ENCODE measurements around the gene WWOX.

Gene WWOX

GRCh38 chr16:78782572-78782971, 683.1 kb downstream of the WWOX start:
- no peak for DNase-seq

DNA sequence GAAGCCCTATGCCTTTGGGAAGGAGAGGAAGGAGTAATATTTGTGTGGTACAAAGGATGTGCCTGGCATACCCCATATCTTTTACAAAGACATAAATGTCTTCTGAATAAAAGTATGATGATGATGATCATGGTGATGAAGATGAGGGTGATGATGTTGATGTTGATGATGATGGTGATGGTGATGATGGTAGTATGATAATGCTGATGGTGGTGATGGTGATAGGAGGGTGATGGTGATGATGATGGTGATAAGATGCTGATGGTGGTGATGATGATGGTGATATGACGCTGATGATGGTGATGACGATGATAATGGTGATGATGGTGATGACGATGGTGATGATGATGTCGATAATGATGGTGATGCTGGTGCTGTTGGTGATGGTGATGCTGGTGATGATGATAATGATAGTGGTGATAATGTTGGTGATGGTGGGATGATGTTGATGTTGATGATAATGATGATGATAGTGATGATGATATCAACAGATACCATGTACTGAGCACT, 684.2 kb downstream of the WWOX start:
- no peak for DNase-seq

GRCh38 chr16:78784771-78785170, 685.3 kb downstream of the WWOX start:
- DNase-seq = no peak

- no peak for DNase-seq
These were observed 685.8 kb downstream of the WWOX start for GRCh38 chr16:78785218-78785617.

DNA sequence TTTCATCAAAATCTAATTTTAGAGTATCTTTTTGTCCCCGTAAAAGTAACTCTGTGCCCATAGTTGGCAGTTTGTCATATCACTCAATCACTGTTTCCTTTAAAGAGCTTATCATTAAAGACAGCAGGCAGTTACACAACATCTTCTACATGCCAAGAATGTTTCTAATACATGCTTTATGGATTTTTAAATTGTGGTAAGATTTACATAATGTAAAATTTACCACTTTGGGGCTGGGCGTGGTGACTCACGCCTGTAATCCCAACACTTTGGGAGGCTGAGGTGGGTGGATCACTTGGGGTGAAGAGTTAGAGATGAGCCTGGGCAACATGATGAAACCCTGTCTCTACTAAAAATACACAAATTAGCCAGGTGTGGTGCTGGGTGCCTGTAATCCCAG, 687.2 kb downstream of the WWOX start:
- DNase-seq = no peak

DNA sequence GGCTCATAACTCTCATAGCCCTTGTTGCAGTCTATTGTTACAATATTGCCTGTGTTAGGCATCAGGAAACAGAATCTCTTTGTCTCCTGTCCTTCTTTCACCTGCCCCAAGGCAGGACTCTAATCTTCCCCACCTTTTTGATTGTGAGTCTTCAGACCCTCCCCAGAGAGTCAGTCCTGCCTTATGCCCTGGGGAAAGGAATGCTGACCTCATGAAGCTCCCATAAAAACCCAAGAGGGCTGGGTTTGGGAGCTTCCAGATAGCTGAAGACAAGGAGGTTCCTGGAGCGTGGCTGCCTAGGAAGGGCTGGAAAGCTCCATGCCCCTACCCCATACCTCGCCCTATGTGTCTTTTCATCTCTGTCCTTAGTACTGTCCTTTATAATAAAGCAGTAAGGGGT, 688.8 kb downstream of the WWOX start:
- no peak for DNase-seq

GRCh38 chr16:78788696-78789095, 689.2 kb downstream of the WWOX start:
- DNase-seq = no peak

DNA sequence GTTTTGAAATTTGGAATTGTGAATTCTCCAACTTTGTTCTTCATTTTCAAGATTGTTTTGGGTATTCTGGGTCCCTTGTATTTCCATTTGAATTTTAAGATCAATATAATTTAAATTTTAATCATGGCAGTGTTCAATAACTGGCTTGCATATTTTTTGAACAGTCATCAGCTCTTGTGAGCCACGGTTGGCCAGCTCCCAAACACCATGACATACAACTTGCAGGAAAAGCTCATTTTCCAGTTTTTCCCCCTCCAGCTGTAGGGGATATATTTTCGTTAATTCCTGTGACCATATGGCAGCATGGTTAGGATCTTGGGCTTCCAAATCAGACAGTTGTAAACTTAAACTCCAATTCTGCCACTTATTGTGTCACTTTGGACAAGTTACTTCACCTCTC, 690.1 kb downstream of the WWOX start:
- DNase-seq = no peak

GRCh38 chr16:78791011-78791410, 691.6 kb downstream of the WWOX start:
- DNase-seq = no peak

DNA sequence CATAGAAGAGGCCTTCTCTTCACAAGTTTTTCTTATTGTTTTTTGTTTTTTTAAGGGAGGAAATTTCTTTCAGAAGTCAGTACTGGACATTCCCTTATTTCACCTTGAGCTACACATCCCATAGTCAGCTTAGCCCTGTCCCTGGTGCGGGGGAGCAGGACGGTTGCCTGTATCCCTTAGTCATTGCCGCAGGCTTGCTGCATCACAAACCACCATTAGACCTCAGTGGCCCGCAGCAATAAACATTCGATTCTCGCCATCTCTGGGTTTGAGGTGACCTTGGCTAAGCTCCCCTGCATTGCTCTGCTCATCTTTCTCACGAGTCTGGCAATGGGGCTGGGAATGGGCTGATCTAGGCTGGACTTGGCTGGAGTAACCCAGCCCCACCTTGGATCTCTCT, 692.5 kb downstream of the WWOX start:
- DNase-seq = no peak

DNA sequence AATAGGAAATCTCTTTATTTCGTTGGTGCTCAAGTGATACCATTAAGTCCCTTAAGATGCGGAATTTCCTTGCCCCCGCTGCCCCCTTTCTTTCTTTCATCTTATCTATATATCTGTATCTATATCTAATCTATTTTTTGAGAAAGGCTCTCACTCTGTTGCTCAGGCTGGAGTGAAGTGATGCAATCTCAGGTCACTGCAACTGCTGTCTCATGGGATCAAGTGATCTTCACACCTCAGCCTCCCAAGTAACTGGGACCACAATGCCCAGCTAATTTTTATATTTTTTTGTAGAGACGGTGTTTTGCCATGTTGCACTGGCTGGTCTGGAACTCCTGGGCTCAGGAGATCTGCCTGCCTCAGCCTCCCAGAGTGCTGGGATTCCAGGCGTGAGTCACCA, 693.5 kb downstream of the WWOX start:
- no peak for DNase-seq

GRCh38 chr16:78794581-78795250, 695.3 kb downstream of the WWOX start:
- no peak for DNase-seq

DNA sequence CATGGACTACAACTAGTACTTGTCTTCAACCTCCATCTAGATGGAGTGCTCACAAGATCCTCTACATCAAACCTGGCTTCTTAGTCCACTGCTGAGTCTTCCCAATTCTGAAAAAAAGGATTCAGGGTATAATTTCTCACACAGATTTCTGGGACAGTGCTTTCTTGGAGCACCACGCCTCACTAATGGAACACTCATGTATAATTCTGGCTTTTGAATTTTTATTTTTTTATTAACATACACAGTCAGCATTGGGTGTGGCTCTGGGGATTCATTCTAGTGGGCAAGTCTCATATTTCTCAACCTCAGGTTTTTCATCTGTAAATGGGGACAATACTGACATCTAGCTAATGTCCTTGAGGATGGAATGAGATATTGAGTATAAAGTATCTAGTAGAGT, 696.0 kb downstream of the WWOX start:
- no peak for DNase-seq

GRCh38 chr16:78796221-78796866, 696.9 kb downstream of the WWOX start:
- peak in 37 of 56 donors; percentile 0 to 56 (median 13) for DNase-seq

GRCh38 chr16:78799429-78799828, 700.0 kb downstream of the WWOX start:
- no peak for DNase-seq

GRCh38 chr16:78800523-78800922, 701.1 kb downstream of the WWOX start:
- DNase-seq = no peak

GRCh38 chr16:78804058-78804735, 704.7 kb downstream of the WWOX start:
- no peak for DNase-seq

- no peak for DNase-seq
These were observed 706.1 kb downstream of the WWOX start for GRCh38 chr16:78805556-78805955.

DNA sequence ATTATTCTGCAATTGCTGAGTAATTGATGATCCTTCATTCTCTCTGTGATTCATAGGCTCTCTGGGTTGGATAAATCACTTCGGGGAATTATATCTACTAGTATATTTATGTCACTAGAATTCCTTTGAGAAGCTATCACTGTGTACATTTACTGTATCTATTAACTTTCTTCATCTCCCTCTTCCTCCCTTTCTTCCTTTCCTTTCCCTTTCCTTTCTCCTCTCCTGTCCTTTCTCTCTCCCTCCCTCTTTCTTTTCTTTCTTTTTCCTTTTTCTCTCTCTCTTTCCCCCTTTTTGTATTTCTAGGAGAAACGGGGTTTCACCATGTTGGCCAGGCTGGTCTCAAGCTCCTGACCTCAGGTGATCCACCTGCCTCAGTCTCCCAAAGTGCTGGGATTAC, 711.8 kb downstream of the WWOX start:
- DNase-seq = no peak

DNA sequence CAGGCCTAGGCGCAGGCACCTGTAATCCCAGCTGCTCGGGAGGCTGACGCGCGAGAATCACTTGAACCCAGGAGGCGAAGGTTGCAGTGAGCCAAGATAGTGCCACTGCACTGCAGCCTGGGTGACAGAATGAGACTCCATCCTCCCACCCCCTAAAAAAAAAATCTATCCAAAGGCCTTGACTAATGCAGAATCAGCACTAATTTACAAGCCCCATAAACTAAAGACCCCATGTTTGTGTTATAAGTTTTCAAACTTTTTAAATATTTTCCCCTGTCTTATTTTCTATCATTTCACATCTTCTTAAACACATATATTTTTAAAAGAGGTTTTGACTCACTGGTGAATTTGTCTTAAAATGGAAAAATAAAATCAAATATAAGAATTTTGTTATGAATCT, 713.1 kb downstream of the WWOX start:
- DNase-seq = no peak

DNA sequence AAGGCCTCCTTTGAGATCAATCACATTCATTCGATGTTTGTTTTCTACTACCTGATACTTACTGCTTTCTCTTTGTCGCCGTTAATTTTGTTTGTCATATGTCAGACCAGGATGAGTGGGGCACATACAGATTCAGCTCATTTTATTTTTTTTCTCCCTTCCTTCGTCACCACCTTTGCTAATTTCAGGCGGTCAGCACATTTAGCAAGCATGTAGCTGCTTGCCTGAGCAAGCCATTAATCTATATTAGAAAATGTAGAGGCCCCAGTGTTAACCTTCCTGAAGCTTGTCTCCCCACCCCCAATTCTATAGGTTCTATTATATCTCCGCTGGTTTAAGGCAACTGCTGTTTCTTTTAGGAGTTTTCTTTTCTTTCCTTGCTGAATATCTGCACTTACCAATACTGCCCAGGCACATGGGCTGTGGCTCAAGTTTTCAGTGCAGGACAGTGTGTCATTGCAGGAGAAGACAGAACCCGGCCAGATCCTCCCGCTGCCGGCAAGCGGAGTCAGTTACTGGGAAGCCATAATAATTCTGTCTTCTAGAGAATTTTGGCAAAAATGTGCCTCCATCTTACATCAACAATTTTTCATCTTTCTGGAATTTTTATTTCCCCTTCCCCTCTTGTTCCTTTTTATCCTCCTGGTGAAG, 714.3 kb downstream of the WWOX start:
- peak in 3 of 56 donors; percentile 1 to 20 (median 6) for DNase-seq

DNA sequence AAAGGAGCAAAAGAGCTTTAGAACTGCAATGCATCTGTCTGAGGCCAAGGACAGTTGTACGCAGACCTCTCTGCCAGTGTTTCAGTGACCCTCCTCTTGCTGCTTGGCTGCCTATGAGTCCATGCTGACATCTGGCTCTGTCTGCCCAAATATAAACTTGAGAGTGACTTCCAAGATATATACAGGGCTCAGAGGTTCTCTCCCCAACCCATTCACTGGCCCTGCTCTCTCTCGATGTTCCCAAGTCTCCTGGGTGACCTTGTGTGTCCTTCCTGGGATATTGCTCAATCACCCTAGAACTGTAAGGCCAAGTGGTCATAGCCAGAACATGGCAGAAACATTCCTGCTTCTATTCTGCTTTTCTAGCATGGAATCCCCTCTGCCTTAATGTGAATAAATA, 716.3 kb downstream of the WWOX start:
- no peak for DNase-seq
